Activated CD4-positive, alpha-beta T cell treated with anti-CD3 and anti-CD28 coated beads, Interleukin-2, Interleukin-4, amounts not matched to agents 100 ng/mL and 50 ng/mL, durations not matched to agents 16 hours and 8 hours (primary cell): ENCODE results near the gene RPP14.

Experiments
- DNase-seq: peaks from one replicate; pipeline ENCODE4 v3.0.0-alpha.2; 2020; ENCODE audit warnings: low spot score

RPP14 gene

DNA sequence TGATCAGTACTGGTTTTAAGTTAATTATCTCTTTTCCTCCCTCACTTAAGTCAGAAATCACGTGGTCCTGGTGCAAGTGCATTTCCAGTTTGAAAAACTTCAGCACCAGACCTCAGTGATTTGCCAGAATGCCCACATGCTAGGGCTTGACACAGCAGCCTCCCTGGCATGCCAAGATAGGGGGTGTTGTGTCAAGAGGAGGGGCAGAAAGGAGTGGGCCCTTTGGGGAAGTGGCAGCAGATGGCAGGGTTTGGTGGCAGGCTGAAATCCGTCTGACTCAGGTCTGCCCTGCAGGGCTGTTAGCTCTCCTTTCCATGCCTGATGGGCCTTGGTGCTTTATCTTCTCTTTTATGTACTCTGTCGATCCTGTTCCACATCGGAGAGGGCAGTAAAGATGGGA, 50.0 kb downstream of the RPP14 start:
- DNase-seq: no peak

DNA sequence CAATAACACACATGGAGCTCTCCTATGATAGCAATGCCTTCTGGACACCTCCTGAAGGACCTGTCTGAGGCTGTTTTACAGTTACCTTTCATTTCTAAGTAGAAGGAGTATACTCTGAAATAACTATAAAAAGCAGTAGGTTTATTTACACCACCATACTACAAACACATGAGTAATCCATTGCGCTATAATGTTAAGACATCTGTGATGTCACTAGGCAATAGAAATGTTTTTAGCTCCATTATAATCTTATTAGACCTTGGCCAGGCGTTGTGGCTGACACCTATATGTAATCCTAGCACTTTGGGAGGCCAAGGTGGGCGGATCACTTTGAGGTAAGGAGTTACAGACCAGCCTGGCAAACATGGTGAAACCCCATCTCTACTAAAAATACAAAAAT, 51.4 kb downstream of the RPP14 start:
- DNase-seq: no peak

DNA sequence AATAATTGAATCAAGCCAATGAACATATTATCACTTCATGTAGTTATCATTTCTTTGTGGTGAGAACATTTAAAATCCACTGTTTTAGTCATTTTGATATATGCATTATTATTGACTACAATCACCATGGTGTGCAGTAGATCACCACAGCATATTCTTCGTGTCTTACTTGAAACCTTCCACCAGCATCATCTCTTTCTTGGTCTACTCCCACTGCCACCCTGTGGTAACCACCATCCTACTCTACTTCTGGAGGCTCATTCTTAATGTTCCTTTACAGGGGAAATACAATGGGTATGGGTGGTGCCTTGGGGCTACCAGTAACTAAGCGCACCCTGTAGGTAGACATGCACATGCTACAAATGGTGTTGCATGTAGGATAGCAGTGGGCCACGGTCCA, 52.0 kb downstream of the RPP14 start:
- no peak for DNase-seq

DNA sequence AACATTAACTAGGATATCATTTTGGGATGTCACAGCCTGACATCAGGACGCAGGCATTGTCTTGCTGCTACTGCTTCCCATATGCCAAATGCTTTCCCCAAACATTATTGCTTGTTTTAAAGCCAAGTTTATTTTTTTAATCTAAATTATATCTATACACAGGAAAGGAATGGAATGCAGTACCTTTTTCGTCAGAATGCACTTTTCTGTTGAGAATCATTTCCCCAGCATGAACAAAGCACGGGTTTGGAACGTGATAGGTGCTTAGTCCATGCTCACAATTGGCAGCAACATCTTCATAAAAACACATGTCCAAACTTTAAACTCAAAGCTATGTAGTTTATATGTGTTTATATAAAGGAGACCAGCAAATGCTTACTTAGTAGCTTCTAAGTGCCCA, 52.8 kb downstream of the RPP14 start:
- DNase-seq: no peak

DNA sequence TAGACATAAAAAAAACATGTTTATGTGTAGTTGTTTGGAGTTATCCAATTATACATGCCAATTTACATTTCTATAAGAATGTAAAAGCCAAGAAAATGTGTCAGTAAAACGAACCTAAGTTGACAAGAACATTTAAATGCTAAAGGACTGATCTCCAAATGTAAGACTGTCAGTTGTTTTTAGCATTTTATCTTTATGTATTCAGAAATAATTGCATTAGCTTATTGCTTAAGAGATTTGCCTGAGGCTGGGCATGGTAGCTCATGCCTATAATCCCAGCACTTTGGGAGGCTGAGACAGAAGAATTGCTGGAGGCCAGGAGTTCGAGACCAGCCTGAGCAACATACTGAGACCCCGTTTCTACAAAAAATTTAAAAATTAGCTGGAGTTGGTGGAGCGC, 53.6 kb downstream of the RPP14 start:
- no peak for DNase-seq

DNA sequence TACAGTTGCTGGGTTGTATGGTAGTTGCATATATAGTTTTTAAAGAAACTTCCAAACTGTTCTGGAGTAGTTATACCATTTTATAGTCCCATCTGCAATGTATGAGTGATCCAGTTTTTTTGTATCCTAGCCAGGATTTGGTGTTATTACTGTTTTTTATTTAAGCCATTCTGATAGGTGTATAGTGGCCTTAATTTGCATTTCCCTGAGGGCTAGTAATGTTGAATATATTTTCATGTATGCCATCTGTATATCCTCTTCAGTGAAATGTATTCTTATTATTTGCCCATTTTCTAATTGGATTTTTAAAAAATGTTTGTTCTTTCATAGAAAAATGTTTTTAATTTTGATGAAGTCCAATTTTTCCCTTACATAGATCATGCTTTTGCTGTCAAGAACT, 55.8 kb downstream of the RPP14 start:
- DNase-seq: no peak

DNA sequence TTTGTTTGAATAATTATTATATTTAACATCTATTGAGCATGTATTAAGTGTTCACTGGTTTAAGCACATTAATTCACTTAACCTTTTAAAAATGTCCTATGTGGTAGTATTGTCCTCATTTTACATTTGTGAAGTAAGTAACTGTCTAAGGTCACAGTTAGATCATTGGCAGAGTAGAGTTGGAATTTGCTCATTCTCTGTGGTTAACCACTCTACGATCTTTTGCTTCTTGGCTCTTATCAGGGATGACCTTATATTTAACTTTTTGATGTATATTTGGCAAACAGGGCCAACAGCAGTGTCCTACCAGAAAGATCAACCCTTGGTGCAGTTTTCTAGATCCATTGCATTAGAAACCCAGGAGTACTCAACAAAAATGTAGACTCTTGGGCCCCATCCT, 60.7 kb downstream of the RPP14 start:
- DNase-seq: no peak

DNA sequence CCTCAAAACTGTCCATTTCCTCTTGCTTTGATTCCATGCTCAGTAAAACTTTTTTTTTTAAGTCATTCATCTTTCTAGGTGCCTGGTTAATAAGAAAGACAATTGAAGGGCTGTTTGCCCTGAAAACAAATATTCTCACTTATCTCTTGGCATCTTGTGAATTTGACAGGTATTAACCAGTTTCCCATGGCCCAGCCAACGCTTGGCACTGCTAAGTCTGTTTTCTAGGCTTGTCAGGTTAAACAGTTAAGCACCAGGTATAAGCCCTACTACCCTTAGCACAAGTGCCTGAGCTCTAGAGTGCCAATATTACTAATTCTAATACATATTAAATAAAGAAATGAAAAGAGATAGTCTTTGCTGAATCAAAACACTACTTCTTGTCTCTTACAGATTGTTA, 63.0 kb downstream of the RPP14 start:
- DNase-seq: no peak
